ENCODE measurements around the gene PNPLA3. TPM values are rescaled to one million over a fixed set of nuclear protein-coding genes. Genes with fewer than 3 reads are reported as not detected.
A peak's percentile ranks its signal among the peaks of the same experiment; 100 is the strongest.

The PNPLA3 gene
- total and polyA plus RNA-seq, 2 of the 4 experiments (the other 2 are of a cell fraction) = 3.6 to 7.5 TPM

DNA sequence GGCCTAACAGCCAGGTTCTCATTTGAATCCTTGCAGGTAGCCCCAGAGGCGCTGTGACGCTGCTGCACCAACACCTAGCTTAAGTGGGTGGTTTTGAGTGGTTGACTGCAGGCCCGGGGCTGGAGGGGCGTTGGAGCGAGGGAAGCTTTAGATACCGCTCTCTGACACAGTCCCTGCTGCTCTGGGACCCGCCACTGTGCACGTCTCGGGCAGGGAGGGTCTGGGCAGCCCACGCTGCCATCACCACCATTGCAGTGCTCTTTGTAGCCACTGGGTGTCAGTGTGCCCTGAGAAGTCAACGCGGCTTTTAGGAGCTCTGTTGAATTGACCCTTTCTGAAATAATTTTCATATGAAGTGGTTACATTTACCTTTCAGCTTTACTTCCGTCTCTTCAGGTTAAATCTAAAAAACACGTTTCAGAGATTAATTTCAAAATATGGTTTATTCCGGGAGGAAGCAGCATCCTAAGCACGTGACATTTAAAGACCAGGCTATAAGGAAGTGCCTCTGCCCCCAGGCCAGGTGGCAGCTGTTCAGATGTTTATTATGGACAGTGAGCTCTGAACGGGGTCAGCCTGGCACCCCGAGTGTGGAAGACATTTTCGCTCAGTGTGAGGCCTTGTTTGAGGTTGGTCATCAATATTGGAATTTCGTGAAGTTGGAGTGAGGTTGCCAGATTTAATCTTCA, 69.6 kb downstream of the PNPLA3 start:
- Histone ChIP-seq H2BK120ac (ENCODE audit: low read depth, low read length) (no peak overlapping the region), H2BK5ac (ENCODE audit: low read depth, low read length, poor library complexity, severe bottlenecking) (no peak overlapping the region), H2AFZ (replicated peaks; ENCODE audit: low read length, poor library complexity) (peak overlapping the region; percentile 82), H3K9me1 (ENCODE audit: insufficient read depth, low read length) (no peaks in the 10 kb centered on the region), H4K5ac (ENCODE audit: low read depth, low read length) (no peak overlapping the region), H3K56ac (ENCODE audit: extremely low read depth, insufficient read depth, low read length) (no peak overlapping the region), H4K8ac (ENCODE audit: low read depth in 2 of 2, low read length in 2 of 2) (no peak overlapping the region), H3K4ac (ENCODE audit: low read depth, low read length) (no peak overlapping the region), H2AK5ac (ENCODE audit: low read depth, low read length) (no peak overlapping the region; the same call in 1 of the 2 replicates), H4K20me1 (ENCODE audit: insufficient read depth, low read length) (peaks cover 15% of the 10 kb centered on the region), H4K91ac (ENCODE audit: insufficient read depth, low read depth, low read length) (no peak overlapping the region), H3K23ac (ENCODE audit: low read depth, low read length) (no peak overlapping the region), H3K36me3 (ENCODE audit: control insufficient read depth, insufficient read depth, low read length) (peaks cover 61% of the 10 kb centered on the region), H3K4me1 (ENCODE audit: control insufficient read depth, insufficient read depth, low read length) (peaks cover 7% of the 10 kb centered on the region; the same call in 1 of the 2 replicates), H3K27me3 (ENCODE audit: control insufficient read depth, insufficient read depth, low read length) (no peaks in the 10 kb centered on the region), H2AK9ac (replicated peaks; ENCODE audit: low read depth, low read length, poor library complexity) (no peak overlapping the region), H3K9ac (ENCODE audit: low read depth, low read length) (no peak overlapping the region), H3K14ac (replicated peaks; ENCODE audit: low read depth, low read length) (no peak overlapping the region), H3K18ac (ENCODE audit: low read depth, low read length) (no peak overlapping the region), H3K27ac (ENCODE audit: insufficient read depth, low read length) (no peak overlapping the region), H3K9me3 (ENCODE audit: control insufficient read depth, insufficient read depth, low read length) (no peaks in the 10 kb centered on the region), H2BK15ac (ENCODE audit: low read depth, low read length) (no peak overlapping the region), H3K79me1 (ENCODE audit: low read depth in 1 of 2, low read length in 2 of 2) (peaks cover 0 to 15% of the 10 kb centered on the region in 2 experiments; a peak in 2 of 4 replicates), H2BK20ac (ENCODE audit: low read depth, low read length) (no peak overlapping the region), H3K4me2 (ENCODE audit: low read depth, low read length) (no peak overlapping the region), H3K4me3 (ENCODE audit: insufficient read depth, low read depth, low read length) (no peak overlapping the region)
- intact Hi-C loops (cut with micrococcal nuclease) = loop anchor here (1.0 to 5.0 kb wide), 6 partner anchors 88 to 674 kb away; no protein-coding TSS in a partner anchor
- 26% methylated on average over 6 of the region's 20 CpGs; no CpG with 5 or more reads in 1 of the 2 experiments for WGBS, 2 experiments (ENCODE audit: extremely low coverage in 2 of 2, insufficient read length in 1 of 2)
- ATAC-seq (ENCODE audit: low read depth) (peak; percentile 93), DNase-seq (peak; percentile 64)
- TF ChIP-seq, protein P1, sequence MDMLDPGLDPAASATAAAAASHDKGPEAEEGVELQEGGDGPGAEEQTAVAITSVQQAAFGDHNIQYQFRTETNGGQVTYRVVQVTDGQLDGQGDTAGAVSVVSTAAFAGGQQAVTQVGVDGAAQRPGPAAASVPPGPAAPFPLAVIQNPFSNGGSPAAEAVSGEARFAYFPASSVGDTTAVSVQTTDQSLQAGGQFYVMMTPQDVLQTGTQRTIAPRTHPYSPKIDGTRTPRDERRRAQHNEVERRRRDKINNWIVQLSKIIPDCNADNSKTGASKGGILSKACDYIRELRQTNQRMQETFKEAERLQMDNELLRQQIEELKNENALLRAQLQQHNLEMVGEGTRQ (IDR thresholded peaks at IDR 0.05; ENCODE audit: low read depth, low read length) = no peak
- no peak for TF ChIP-seq MAFK (IDR thresholded peaks at IDR 0.05; ENCODE audit: low read depth, low read length)
- TF ChIP-seq, protein P2, sequence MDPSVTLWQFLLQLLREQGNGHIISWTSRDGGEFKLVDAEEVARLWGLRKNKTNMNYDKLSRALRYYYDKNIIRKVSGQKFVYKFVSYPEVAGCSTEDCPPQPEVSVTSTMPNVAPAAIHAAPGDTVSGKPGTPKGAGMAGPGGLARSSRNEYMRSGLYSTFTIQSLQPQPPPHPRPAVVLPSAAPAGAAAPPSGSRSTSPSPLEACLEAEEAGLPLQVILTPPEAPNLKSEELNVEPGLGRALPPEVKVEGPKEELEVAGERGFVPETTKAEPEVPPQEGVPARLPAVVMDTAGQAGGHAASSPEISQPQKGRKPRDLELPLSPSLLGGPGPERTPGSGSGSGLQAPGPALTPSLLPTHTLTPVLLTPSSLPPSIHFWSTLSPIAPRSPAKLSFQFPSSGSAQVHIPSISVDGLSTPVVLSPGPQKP (IDR thresholded peaks at IDR 0.05; ENCODE audit: borderline replicate concordance, low read depth, low read length) = no peak
- TF ChIP-seq RFX5 (IDR thresholded peaks at IDR 0.05; ENCODE audit: low read depth, low read length) = no peak
- no peak for TF ChIP-seq CHD1 (IDR thresholded peaks at IDR 0.05; ENCODE audit: low read depth, low read length)
- TF ChIP-seq NFE2L2 (IDR thresholded peaks at IDR 0.05; ENCODE audit: low read depth, low read length) = no peak
- TF ChIP-seq, protein P3, sequence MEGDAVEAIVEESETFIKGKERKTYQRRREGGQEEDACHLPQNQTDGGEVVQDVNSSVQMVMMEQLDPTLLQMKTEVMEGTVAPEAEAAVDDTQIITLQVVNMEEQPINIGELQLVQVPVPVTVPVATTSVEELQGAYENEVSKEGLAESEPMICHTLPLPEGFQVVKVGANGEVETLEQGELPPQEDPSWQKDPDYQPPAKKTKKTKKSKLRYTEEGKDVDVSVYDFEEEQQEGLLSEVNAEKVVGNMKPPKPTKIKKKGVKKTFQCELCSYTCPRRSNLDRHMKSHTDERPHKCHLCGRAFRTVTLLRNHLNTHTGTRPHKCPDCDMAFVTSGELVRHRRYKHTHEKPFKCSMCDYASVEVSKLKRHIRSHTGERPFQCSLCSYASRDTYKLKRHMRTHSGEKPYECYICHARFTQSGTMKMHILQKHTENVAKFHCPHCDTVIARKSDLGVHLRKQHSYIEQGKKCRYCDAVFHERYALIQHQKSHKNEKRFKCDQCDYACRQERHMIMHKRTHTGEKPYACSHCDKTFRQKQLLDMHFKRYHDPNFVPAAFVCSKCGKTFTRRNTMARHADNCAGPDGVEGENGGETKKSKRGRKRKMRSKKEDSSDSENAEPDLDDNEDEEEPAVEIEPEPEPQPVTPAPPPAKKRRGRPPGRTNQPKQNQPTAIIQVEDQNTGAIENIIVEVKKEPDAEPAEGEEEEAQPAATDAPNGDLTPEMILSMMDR (conservative IDR thresholded peaks at IDR 0.05; ENCODE audit: low read depth, low read length) = peak; percentile 93
- peak; percentile 96 for TF ChIP-seq SMC3 (IDR thresholded peaks at IDR 0.05; ENCODE audit: low read depth, low read length)
- TF ChIP-seq FOS (IDR thresholded peaks at IDR 0.05; ENCODE audit: low read depth, low read length) = no peak
- TF ChIP-seq RCOR1 (IDR thresholded peaks at IDR 0.05; ENCODE audit: insufficient replicate concordance, low read length) = no peak
- no peak for TF ChIP-seq BHLHE40 (IDR thresholded peaks at IDR 0.05; ENCODE audit: low read depth, low read length)
- no peak for TF ChIP-seq MAZ (IDR thresholded peaks at IDR 0.05; ENCODE audit: borderline replicate concordance, low read depth, low read length)
- TF ChIP-seq RAD21 (IDR thresholded peaks at IDR 0.05; ENCODE audit: low read length) = peak; percentile 95
- CTCF ChIA-PET = interaction anchor here (0.6 to 2.1 kb wide), 22 partner anchors 8 to 654 kb away, joined by 3 to 26 read pairs (median 5); no protein-coding TSS in a partner anchor
- no TSS peak for BruUV-seq (replicated peaks)
- in situ Hi-C loops (cut with MboI; ENCODE audit: low sequenced_read_pairs) = loop anchor here (10.0 kb wide), 1 partner anchor 342 kb away; no protein-coding TSS in a partner anchor
- dilution Hi-C loops (cut with HindIII; ENCODE audit: low sequenced_read_pairs, unreplicated experiment) = no loop called here
- POLR2A ChIA-PET (ENCODE audit: unreplicated experiment) = interaction anchor here (0.8 kb wide), 1 partner anchor 8 kb away, joined by 3 read pairs; no protein-coding TSS in a partner anchor
